ENCODE results near the gene FAM3A. TPM values are rescaled to one million over a fixed set of nuclear protein-coding genes. Genes with fewer than 3 reads are reported as not detected.

The FAM3A gene
- total and polyA plus RNA-seq, 10 of the 15 experiments (the other 5 are each of a cell fraction or from before 2014, with no cell fraction given) = 0.29 to 21.1 (median 11.4) TPM

- H3K27me3 ChIP-seq (replicated peaks in 1 of 2; ENCODE audit: control insufficient read depth in 2 of 2, insufficient read depth in 2 of 2, low read length in 1 of 2) = no peaks in the 10 kb centered on the region
- ChIA-PET CTCF (no interaction called here), RAD21 (ENCODE audit: unreplicated experiment) (no interaction called here), POLR2A (no interaction called here), SMC1A (ENCODE audit: uncharacterized antibody, unreplicated experiment) (no interaction called here)
- 84% methylated on average over 26 of the region's 26 CpGs for WGBS (ENCODE audit: insufficient coverage, insufficient replicate concordance, low lambda C conversion rate, missing lambda C conversion rate)
- no peaks in the 10 kb centered on the region for H4K20me1 ChIP-seq (ENCODE audit: control insufficient read depth, insufficient read depth)
- H3K9me3 ChIP-seq (replicated peaks; ENCODE audit: control insufficient read depth, insufficient read depth, low read length) = no peaks in the 10 kb centered on the region; the same call in 2 of the 3 replicates
- in situ Hi-C loops (cut with MboI) (no loop called here), intact Hi-C loops (cut with micrococcal nuclease; ENCODE audit: unreplicated experiment) (no loop called here)
- no peak overlapping the region for H3K4me2 ChIP-seq (ENCODE audit: control insufficient read depth, insufficient read depth)
- no peak overlapping the region for H3K4me3 ChIP-seq
- H2AFZ ChIP-seq (ENCODE audit: control insufficient read depth, low read depth, low read length) = no peak overlapping the region
- H3K4me1 ChIP-seq (ENCODE audit: control insufficient read depth, insufficient read depth, low read length) = no peaks in the 10 kb centered on the region
- H3K36me3 ChIP-seq (ENCODE audit: control insufficient read depth in 2 of 2, insufficient read depth in 2 of 2, low read length in 1 of 2) = no peaks in the 10 kb centered on the region
- H3K79me2 ChIP-seq (ENCODE audit: control insufficient read depth, insufficient read depth, low read length) = peaks cover 9% of the 10 kb centered on the region
- FAIRE-seq (no peak), DNase-seq (ENCODE audit: low read depth, low spot score) (no peak), ATAC-seq (no peak)
- TF ChIP-seq RAD51 (IDR thresholded peaks at IDR 0.05) (no peak), NRF1 (conservative IDR thresholded peaks at IDR 0.05; ENCODE audit: low read depth, low read length) (no peak), ZNF24 (IDR thresholded peaks at IDR 0.05) (no peak), CUX1 (IDR thresholded peaks at IDR 0.05; ENCODE audit: insufficient replicate concordance, low read depth, low read length) (no peak), CBFB (IDR thresholded peaks at IDR 0.05; ENCODE audit: low read depth) (no peak), TCF12 (IDR thresholded peaks at IDR 0.05; ENCODE audit: low read depth, low read length) (no peak), RCOR1 (conservative IDR thresholded peaks at IDR 0.05; ENCODE audit: low read depth, low read length) (no peak)
- BruUV-seq (replicated peaks) = no TSS peak
- H3K27ac ChIP-seq (ENCODE audit: control insufficient read depth, insufficient read depth) = no peak overlapping the region
- no peak overlapping the region for H3K9ac ChIP-seq (ENCODE audit: control insufficient read depth, insufficient read depth, low read length)
Measured at GRCh38 chrX:154460326-154460725, 55.7 kb downstream of the FAM3A start.
